Stimulated activated CD4-positive, alpha-beta T cell treated with anti-CD3 and anti-CD28 coated beads, Interleukin-4, amount 100 ng/mL, for 24 hours (primary cell): ENCODE results near the gene UTRN.

Experiments used
- DNase-seq: peaks from one replicate; pipeline ENCODE4 v3.0.0-alpha.2; 2020

UTRN gene

GRCh38 chr6:144314003-144314485, 28.9 kb downstream of the UTRN start:
- DNase-seq = no peak

- no peak for DNase-seq
Observed at GRCh38 chr6:144314562-144314961, 29.4 kb downstream of the UTRN start.

- DNase-seq = no peak
Observed at GRCh38 chr6:144315226-144315980, 30.3 kb downstream of the UTRN start.

GRCh38 chr6:144315981-144316861, 31.1 kb downstream of the UTRN start:
- DNase-seq = no peak

- no peak for DNase-seq
Observed at GRCh38 chr6:144316862-144317195, 31.7 kb downstream of the UTRN start.

GRCh38 chr6:144317736-144318135, 32.6 kb downstream of the UTRN start:
- DNase-seq = no peak

GRCh38 chr6:144319211-144319610, 34.1 kb downstream of the UTRN start:
- no peak for DNase-seq

GRCh38 chr6:144320741-144321140, 35.6 kb downstream of the UTRN start:
- no peak for DNase-seq

- DNase-seq = no peak
Observed at GRCh38 chr6:144321839-144322591, 36.9 kb downstream of the UTRN start.

GRCh38 chr6:144325232-144325631, 40.1 kb downstream of the UTRN start:
- DNase-seq = no peak

- no peak for DNase-seq
Observed at GRCh38 chr6:144326393-144326792, 41.3 kb downstream of the UTRN start.

GRCh38 chr6:144327081-144327480, 41.9 kb downstream of the UTRN start:
- DNase-seq = no peak

- DNase-seq = no peak
Observed at GRCh38 chr6:144330017-144330987, 45.2 kb downstream of the UTRN start.

GRCh38 chr6:144331491-144331969, 46.4 kb downstream of the UTRN start:
- DNase-seq = no peak

- DNase-seq = no peak
Observed at GRCh38 chr6:144332177-144332576, 47.0 kb downstream of the UTRN start.

- peak; percentile 66 for DNase-seq
Observed at GRCh38 chr6:144334150-144334708, 49.1 kb downstream of the UTRN start.
